Tracheal epithelial cell (primary cell): ENCODE measurements around the gene GOLGA6C. TPM values are rescaled to one million over a fixed set of nuclear protein-coding genes. Genes with fewer than 3 reads are reported as not detected.

ENCODE experiments used
- total RNA-seq: library from RNA; depleted of rRNA; stranded (reverse); fragments of >200 nt; gene quantifications from 2 replicates; pipeline ENCODE4 v1.2.1, GENCODE V29; 2014

Gene GOLGA6C
- not detected in 2 replicates for total RNA-seq

GRCh38 chr15:75258034-75258433 lies at the start of gene GOLGA6C:
Gene GOLGA6C (plus strand): TSS chr15:75258334. CDS start chr15:75258599, 265 bp downstream.

DNA sequence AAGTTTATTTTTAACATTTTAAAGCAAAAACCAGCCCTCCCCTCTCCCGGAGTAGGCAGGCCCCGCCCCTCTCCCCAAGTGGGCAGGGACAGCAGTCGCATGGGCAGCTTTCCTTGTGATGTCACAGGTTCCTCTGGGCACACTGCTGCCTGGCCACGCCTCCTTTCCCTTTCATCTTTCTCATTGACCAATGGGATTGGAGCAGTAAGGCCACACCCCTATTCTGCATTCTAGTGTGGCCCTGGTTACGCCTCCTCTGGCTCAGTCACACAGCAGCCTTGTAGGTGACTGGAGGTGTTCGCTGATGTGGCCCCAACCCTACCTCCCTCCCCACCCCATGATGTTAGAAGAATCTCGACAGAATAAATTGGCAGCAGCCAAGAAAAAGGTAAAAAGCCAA lies 24.4 kb downstream of the GOLGA6C start, which contains the start of gene GOLGA6D:
Gene GOLGA6D (plus strand): TSS at position 264 of the 400 bp plus-strand sequence. CDS start 41 bp downstream, at position 305.

Other genes with a start within 250 kb of the GOLGA6C start
- gene PPCDC, start 234.7 kb upstream of the GOLGA6C start, total RNA-seq = 6.4 and 11.8 TPM in 2 replicates
- 2.6 and 5.1 TPM in 2 replicates for gene C15orf39, start 56.5 kb upstream of the GOLGA6C start, total RNA-seq
- not detected in 2 replicates for gene GOLGA6D, start 24.5 kb downstream of the GOLGA6C start, total RNA-seq
- gene COMMD4, start 77.7 kb downstream of the GOLGA6C start, total RNA-seq = 36.7 and 45.5 TPM in 2 replicates
- 10.4 and 13.7 TPM in 2 replicates for gene NEIL1, start 88.7 kb downstream of the GOLGA6C start, total RNA-seq
- 77.8 and 89.3 TPM in 2 replicates for gene MAN2C1, start 110.3 kb downstream of the GOLGA6C start, total RNA-seq
- gene SIN3A, start 193.4 kb downstream of the GOLGA6C start, total RNA-seq = 19.8 and 25.2 TPM in 2 replicates